Hematopoietic multipotent progenitor cell treated with erythropoietin and hydrocortisone succinate and interleukin-3 and kit ligand, for 15 days (in vitro differentiated cells): Measurements from ENCODE around the gene BCR.
"Not testable (repeated sequence)": the region's sequence is repeated elsewhere in the genome, so short reads cannot be mapped to it uniquely, and the experiment has no call there.

Source experiments
- DNase-seq: peaks from one replicate; pipeline ENCODE4 v3.0.0-alpha.2; 2015; ENCODE audit warnings: low spot score

The BCR gene

DNA sequence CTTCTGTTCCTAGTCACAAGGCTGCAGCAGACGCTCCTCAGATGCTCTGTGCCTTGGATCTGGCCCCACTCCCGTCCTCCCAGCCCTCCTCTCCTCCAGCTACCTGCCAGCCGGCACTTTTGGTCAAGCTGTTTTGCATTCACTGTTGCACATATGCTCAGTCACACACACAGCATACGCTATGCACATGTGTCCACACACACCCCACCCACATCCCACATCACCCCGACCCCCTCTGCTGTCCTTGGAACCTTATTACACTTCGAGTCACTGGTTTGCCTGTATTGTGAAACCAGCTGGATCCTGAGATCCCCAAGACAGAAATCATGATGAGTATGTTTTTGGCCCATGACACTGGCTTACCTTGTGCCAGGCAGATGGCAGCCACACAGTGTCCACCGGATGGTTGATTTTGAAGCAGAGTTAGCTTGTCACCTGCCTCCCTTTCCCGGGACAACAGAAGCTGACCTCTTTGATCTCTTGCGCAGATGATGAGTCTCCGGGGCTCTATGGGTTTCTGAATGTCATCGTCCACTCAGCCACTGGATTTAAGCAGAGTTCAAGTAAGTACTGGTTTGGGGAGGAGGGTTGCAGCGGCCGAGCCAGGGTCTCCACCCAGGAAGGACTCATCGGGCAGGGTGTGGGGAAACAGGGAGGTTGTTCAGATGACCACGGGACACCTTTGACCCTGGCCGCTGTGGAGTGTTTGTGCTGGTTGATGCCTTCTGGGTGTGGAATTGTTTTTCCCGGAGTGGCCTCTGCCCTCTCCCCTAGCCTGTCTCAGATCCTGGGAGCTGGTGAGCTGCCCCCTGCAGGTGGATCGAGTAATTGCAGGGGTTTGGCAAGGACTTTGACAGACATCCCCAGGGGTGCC lies 109.8 kb downstream of the BCR start:
- DNase-seq, result peak; percentile 48

DNA sequence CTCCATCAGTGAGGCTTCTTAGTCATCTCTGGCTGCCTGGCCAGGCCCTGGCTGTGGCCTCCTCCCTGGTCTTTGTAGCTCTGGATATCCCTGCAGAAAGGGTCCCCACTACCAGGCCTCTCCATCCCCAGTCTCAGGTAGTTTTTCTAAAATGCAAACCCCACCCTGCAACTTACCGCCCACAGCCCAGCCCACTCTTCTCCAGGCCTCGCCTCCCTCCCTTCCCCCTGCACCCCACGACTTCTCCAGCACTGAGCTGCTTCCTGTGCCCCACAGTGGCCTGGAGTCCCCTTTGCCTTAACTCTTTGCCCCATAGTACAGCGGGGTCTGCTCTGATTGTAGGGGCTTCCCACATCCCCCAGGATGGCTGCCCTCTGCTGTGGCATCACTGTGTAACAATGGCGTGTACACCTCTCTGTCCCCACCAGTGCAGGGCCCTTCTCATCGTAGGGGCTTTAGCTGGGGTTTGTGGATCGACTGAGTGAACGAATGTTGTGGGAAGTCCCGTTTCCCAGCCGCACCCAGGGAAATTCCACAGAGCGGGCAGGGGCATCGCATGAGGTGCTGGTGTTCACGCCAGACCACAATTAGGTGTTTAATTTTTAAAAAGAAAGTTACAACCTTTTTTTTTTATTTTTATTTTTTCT lies 111.6 kb downstream of the BCR start:
- no peak for DNase-seq

DNA sequence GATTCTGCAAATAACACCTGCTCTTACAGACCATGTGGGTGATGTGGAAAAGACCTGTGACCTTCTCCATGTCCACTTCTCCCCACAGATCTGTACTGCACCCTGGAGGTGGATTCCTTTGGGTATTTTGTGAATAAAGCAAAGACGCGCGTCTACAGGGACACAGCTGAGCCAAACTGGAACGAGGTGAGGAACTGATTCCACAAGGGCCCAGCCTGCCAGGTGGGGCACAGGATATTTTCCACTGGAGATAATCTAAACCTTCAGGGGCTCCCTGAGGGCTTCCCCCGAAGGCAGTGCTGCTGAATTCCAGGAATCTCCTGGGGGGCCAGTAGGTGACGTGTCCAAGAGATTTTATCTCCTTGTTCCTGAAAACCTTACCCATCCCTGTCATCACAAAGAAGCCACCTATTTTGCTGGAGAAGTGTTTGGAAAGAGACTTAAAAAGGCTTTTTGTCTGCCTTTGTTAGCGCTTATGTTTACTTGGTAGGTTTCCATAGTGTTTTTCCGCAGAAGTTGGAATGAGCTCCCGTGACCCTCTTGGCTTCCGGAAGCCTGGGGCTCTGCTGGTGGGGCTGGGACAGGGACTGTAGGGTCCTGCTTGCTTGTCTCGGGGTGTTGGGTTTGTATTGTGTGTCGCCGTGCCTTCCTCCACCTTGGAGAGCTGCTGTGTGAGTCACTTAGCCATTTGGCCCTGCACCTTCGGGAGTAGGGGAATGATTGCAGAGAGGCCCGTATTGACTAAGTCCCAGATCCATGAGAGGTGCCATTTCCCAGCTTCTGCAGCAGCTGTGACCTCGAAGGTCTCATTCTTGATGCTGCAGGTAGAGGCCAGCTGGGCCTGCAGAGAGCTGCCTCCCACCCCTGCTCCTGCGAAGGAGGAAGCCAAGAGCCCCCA lies 112.4 kb downstream of the BCR start:
- DNase-seq, result no peak

DNA sequence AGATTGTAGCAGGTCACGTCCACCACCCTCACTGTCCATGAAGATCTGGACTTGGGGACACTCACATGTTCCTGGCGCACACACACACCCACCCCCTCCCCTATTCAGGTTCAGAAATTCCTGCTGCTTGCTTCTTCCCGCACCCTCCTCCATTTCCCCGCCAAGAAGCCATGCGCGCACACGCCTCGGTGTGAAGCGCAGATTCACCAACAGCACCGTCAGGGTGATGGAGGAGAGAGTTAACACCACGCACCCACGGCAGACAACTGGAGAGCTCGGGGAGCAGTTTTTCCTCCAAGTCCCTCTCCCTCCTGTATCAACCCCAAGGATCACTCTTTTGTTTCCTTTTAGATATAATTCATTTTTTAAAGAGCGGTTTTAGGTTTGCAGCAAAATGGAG lies 113.4 kb downstream of the BCR start:
- DNase-seq, result no peak

DNA sequence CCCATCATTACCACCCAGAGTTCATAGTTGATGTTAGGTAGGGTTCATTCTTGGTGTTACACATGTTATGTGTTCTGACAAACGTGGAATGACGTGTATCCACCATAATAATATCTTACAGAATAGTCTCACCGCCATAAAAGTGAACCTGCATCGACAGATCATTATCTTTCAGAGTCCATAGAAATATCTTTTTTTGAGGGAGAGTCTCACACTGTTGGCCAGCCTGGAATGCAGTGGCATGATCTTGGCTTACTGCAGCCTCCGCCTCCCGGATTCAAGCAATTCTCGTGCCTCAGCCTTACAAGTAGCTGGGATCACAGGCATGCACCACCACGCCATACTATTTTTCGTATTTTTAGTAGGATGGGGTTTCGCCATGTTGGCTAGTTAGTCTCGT lies 113.9 kb downstream of the BCR start:
- DNase-seq, result no peak

DNA sequence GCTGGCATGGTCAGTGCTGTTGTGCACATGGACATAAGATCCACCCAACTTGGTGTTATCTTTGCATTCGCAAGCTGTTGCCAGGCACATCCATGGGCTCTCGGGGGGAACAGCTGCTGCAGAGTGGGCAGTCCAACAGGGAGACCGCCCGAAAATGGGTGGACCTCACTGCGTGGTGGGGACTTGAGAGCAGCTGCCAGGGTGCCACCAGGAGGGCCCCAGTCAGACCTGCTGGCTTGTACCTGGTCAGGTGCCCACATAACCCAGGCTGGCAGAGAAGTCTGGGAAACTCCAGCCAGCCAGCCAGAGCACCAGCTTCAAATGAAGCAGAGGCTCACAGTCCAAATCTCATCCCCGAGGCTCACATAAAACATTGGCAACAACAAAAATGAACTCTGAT lies 120.2 kb downstream of the BCR start:
- no peak for DNase-seq

DNA sequence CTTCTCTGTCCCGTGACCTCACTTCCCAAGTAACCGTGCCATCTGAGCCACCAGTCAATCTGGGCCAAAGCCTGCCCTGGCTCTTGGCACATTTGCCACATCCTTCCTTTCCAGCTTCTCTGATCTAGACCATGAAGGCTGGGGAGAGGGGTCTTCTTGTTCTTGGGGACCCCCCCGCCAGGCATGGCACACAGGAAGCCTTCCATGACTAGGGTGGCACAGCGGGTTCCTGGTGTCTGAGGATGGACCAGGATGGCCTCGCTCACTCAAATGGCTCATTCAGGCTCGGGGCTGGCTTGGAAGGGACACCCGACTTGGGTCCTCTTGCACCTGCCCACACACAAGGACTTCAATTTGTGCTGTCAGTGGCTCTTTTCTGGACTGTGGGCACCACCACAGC lies 121.3 kb downstream of the BCR start:
- no peak for DNase-seq

DNA sequence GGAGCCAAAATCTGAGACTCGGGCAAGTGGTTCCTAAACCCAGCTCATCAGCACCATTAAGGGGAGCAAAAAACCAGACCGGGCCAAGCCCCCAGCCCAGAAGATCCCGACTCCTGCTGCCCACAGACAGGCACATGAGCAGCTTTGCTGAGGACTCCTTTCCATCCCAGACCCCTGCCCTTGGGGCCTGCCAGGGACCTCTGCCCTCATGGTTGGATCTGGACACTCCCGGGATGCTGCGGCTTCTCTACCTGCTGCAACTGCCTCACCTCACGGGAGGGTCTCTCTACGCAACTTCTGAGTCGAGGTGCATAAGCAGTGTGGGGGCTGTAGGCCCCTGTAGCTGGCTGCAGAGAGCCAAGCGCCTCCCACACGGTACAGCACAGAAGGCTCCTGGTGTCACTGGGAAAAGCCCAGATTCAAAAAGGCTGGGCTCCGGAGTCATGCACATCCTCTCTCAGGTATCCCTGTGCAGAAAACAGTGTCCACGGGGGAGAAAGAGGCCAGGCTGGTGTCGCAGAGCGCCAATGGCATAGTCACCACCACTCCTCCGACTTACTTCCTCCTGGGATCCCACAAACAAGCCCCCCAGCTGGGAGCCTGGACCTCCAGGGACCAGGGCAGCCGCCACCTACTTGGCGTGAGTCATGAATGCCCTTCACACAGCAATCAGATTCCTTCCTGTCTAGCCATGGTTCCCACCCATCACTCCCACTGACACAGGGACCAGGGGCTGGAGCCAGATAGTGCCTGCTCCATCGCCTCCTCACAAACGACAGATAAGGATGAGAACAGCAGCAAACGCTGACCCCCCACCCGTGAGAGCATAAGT lies 122.1 kb downstream of the BCR start:
- no peak for DNase-seq

DNA sequence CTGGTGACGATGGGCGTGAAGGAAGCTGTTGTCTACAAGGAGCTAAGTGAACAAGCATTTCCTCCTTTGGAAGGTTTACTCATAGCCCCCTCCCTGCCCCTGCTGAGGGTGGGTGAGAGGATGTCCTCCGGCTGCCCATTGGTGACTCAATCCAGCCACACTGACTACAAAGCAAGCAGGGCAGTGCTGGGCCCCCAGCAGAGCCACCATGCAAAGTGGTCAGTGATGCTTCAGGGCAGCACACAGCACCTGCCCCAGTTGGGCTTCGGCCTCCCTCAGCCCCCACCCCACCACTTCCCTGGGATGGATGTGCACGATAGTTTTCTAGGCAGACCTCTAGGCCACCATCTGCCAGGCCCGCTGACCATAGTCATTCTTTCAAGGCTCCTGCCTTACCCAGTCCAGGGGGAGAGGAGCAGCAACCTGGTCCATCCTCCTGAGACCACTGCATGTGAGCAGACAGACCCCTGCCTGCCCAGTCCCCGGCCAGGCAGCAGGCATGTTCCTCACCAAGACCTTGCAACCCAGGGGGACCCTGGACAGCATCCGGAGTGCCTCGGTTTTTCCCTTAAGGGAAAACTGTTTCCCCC lies 125.1 kb downstream of the BCR start:
- no peak for DNase-seq

DNA sequence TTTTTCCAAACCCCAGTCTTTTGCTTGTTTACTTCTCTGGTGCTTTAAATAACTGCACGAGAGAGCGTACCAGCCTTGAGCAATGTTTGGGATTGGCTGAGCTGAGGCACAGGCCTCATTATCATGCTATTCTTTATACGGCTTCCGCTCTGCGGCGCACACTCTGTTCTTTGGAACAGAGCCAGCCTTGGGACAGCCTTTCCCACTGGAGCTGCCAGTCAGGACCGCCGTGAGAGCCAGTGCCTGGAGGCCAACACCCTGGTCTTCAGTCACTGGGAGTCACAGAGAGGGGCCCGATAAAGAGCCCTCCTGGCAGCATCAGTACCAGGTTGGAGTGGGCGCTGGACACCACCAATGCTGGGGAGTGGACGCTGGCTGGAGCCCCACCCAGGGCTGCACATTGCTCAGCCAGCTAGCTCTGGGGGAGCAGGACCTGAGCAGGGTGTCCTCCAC lies 125.6 kb downstream of the BCR start:
- no peak for DNase-seq

DNA sequence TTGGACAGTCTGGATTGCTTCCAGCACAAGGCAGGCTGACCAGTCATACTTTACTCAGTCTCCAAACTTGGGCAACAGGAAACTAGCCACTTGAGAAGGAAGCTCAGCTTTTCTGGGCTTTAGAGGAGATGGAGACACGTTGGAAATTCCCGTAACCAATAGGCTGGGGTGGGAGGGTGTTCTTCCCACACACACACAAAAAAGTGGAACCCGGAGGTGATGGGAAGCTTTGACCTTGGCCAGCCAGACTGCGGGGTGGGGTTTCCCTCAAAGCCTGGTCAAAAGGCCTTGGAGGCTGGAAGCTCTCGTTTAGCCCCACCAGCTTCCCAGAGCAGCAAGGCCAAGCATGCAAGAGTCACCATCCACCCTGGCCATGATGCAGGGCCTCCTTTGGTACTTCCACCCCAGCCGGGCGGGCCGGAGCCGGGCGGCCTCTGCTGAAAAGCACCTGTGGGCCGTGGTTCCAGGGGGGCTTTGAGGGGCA lies 126.2 kb downstream of the BCR start:
- no peak for DNase-seq

DNA sequence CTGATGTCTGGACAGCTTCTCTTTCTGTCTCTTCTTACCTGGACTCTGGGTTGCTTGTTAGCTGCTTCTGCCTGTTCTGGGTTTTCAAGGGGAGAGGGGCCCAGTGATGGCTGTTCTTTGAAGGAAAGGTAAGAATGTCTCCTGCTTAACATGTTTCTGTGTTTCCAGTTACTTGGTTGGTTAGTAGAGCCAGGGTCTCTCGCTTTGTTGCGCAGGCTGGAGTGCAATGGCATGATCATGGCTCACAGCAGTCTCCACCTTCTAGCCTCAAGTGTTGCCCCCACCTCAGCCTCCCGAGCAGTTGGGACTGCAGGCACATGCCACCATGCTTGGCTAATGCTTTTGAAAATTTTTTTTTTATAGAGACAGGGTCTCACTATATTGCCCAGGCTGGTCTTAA lies 126.6 kb downstream of the BCR start:
- DNase-seq, result no peak

DNA sequence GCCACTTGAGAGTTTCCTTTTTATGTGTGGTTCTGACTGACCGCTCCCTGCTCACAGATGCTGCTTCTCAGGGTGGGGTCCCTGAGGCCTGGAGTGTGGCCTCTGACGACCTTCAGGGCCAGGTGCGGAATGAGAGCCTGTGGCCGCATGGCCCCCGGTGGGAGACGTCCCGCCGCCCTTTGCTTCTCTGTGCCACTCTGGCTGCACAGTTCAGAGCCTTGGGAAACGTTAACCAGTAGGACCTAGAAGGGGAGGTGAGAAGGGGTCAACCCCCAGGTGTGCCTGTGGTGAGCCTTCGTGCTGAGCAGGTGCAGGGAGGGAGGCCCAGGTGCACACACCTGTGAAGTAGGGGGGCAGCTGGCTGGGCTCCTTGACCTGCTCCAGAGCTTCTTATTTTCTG lies 127.2 kb downstream of the BCR start:
- not testable (repeated sequence) for DNase-seq

DNA sequence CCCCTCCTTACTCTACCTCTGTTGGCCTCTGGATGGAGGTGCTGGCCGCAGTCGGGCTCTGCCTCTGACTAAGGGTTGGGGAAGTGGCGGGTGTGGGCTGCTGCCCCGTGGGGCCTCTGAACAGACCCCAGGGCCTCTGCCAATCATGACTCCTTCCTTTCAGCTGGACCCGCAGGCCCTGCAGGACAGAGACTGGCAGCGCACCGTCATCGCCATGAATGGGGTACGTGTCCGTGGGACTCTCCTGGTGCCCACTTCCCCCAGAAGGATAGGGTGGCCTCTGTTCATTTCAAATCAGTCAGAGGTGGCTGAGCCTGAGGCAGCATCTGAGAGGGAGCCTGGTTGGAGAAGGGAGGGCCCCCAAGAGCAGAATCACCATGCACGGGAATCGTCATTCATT lies 129.0 kb downstream of the BCR start:
- DNase-seq, result not testable (repeated sequence)

DNA sequence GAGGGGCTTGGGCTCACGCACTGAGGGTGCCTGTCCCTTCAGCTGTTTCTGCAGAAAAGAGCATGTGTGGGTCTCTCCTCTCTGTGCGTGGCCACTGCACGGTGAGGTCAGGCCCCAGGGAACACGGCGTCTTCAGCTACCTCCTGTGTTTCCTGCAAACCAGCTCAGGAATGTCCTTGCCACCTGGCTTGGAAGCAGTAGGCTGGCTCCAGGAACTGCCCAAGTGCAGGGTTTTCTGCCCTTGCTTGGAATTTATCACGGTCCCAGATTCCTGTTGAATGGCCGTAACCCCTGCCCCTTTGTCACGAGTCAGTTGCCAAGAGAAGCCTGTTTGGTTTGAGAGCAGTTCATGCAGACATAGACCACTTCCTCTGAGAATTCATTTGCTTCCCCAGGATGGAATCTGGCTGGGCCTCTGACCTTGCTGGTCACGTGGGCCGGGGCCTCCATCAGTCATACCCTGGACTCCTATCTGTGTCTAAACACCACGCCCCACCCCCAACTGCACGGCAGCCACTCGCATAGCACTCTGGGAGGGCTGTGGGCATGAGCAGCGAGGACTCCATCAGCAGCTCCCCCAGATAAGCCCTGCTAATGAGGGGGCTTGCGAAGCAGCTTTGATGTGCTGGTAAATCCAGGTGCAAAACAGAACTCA lies 130.3 kb downstream of the BCR start:
- DNase-seq, result not testable (repeated sequence)

DNA sequence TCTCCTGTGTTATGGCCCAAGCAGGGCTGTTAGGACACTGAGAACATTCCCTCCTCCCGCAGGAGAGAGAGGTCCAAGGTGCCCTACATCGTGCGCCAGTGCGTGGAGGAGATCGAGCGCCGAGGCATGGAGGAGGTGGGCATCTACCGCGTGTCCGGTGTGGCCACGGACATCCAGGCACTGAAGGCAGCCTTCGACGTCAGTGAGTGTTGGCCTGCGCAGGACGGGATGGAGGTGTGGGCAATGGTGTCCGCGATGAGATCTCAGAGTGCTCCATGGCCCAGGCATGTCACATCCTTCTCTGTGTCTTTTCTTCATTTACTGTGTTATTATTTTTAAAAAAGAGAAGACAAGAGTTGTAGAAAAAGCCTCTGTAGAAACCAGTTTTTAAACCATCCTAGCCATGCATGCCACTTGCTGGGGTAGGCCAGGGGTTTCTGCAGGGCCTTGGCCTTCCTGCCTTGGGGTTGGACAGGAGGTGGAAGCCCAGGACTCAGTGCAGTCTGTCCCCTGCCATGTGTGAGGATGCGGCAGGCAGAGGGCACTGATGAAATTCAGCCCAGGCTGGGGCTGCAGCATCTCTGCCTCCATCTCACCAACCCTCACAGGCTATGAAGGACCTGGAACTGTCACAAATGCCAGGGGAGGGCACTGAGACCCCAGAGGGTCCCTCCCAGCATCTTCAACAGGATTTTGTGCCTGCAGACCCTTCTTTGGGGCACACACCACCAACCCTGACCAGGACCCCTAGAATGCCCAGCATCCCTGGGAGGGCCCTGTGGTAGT lies 131.5 kb downstream of the BCR start:
- not testable (repeated sequence) for DNase-seq

DNA sequence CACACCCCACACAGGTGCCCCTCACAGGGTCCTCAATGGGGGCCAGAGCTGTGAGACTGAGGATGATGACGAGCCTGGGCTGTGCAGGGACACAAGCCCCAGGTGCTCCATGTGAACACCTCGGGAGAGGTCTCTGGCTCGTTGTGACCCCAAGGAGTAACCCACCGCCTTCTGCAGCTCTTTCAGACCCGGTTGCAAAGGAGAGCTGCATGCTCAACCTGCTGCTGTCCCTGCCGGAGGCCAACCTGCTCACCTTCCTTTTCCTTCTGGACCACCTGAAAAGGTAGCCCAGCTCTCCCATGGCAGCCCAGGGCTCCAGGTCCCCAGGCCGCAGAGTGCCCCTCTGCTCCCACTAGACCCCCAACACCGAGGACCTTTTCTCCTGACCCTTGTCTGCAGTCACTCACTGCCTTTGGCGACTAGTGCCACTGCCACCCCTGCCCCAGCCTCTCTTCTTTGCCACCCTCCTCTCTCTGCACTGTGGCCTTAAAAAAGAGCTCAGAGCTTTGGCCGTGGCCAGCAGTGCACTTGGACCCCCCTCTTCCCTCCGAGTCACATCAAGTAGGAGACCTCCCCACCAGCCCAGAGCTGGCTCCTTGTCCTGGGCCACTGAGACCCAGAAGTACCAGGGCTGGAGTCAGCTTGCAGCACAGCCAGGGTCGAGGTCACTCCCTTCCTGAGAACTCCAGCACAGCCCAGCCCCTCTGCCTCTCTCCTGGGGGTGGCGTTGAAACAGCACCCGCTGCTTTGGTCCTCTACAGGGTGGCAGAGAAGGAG lies 133.7 kb downstream of the BCR start:
- no peak for DNase-seq

DNA sequence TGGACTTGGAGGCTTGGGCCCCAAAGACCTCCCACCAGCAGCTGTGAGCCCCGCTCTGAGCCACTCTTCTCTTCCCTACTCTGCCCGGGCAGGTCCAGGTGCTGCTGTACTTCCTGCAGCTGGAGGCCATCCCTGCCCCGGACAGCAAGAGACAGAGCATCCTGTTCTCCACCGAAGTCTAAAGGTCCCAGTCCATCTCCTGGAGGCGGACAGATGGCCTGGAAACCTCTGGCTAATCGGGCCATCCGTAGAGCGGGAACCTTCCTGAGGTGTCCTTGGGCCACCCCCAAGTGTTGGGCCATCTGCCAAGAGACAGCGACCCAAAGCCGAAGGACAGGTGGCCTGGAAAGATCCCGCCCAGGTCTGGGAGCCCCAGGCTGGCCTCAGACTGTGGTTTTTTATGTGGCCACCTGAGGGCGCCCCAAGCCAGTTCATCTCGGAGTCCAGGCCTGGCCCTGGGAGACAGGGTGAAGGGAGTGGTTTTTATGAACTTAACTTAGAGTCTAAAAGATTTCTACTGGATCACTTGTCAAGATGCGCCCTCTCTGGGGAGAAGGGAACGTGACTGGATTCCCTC lies 135.1 kb downstream of the BCR start:
- peak; percentile 15 for DNase-seq

DNA sequence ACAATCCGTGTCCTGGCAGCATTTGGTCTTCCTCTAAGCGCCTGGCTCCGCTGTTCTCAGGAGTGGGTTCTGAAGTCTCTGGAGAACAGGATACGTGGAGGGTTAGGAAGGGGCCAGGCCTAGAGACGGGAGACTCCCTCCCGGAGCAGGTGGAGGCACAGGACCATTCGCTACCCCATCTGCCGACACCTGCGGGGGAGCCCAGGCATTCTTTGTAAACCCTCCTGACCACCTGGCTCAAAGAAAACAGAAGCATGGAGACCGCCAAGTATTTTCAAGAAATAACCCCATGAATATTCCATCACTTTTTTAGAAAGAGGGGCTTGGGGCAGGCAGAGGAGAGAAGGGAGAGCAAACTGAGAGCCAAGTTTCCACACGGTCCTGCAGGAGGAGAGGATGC lies 136.3 kb downstream of the BCR start:
- DNase-seq, result not testable (repeated sequence)
